Kidney epithelial cell (primary cell): ENCODE data around the gene GHR. TPM values are rescaled to one million over a fixed set of nuclear protein-coding genes. Genes with fewer than 3 reads are reported as not detected.

ENCODE experiments used
- DNase-seq: peaks from one replicate; pipeline ENCODE4 v3.0.0-alpha.2; 2010; ENCODE audit warnings: low read depth
- H3K27me3 ChIP-seq: 2 replicates; pipeline ENCODE4 v1.6.0; 2011; ENCODE audit warnings: low read length; ENCODE audit not compliant: control insufficient read depth, insufficient read depth
- H3K36me3 ChIP-seq: 2 replicates; pipeline ENCODE4 v1.5.1; 2011; ENCODE audit warnings: low read length; ENCODE audit not compliant: control insufficient read depth, insufficient read depth
- H3K4me3 ChIP-seq: 2 replicates; pipeline ENCODE4 v1.5.1; 2011; ENCODE audit warnings: low read depth, mild to moderate bottlenecking, control low read depth, low read length
- total RNA-seq: library from RNA; depleted of rRNA; stranded (reverse); fragments of >200 nt; gene quantifications from 2 replicates; pipeline ENCODE4 v1.2.3, GENCODE V29; 2015
- TF ChIP-seq, protein P1 (sequence below): IDR thresholded peaks from 2 replicates; pipeline ENCODE4 v1.5.1; 2011; ENCODE audit warnings: mild to moderate bottlenecking, moderate library complexity, low read length, control low read depth, inconsistent platforms; ENCODE audit not compliant: insufficient read depth, poor library complexity, severe bottlenecking

Gene GHR
- total RNA-seq, 1 donor from 2014 or later = 0.63 TPM

- Histone ChIP-seq H3K27me3 (no peaks in the 10 kb centered on the region), H3K36me3 (no peaks in the 10 kb centered on the region), H3K4me3 (no peak overlapping the region)
- DNase-seq = no peak
- TF ChIP-seq, protein P1, sequence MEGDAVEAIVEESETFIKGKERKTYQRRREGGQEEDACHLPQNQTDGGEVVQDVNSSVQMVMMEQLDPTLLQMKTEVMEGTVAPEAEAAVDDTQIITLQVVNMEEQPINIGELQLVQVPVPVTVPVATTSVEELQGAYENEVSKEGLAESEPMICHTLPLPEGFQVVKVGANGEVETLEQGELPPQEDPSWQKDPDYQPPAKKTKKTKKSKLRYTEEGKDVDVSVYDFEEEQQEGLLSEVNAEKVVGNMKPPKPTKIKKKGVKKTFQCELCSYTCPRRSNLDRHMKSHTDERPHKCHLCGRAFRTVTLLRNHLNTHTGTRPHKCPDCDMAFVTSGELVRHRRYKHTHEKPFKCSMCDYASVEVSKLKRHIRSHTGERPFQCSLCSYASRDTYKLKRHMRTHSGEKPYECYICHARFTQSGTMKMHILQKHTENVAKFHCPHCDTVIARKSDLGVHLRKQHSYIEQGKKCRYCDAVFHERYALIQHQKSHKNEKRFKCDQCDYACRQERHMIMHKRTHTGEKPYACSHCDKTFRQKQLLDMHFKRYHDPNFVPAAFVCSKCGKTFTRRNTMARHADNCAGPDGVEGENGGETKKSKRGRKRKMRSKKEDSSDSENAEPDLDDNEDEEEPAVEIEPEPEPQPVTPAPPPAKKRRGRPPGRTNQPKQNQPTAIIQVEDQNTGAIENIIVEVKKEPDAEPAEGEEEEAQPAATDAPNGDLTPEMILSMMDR = no peak
These were observed 209.2 kb downstream of the GHR start for GRCh38 chr5:42632354-42632900.

DNA sequence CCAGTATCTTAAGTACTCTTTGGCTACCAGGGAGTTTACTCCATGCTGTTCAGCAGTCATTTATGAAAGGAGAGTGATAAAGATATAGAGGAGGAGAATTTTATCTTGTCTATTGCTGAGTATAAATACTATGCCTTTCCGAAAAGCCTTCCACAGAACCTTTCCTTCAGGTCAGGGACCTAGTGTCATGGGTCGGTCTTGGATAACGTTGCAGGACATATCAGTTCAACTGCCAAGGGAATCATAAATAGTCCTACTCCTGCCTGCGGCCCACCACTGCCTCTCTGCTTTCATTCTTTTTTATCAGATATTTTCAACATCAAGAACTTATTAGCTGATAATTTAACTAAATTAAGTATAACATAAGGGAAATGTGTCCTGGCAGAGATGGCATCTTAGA lies 211.3 kb downstream of the GHR start:
- DNase-seq = no peak
- TF ChIP-seq, protein P1 = no peak
- H3K27me3 ChIP-seq = no peaks in the 10 kb centered on the region
- no peak overlapping the region for H3K4me3 ChIP-seq
- H3K36me3 ChIP-seq = no peaks in the 10 kb centered on the region

DNA sequence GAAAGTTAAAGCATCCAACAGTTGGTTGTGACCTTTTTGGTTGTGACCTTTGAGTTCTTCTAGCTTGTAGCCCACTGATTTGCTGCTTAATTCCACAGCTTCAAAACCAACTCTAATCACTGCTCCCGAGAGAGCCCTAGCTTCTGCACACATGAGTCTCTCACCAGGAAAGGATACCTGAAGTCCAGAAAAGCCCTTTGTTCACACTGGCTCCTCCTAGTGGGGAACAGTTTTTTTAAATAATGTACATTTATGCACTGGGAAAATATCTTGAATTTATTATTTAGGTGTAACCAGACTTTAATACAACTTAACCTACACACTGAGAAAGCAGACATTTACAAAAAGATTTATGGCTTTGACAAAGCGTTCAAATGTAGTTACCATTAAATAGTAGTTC lies 213.2 kb downstream of the GHR start:
- no peak overlapping the region for H3K4me3 ChIP-seq
- H3K36me3 ChIP-seq = no peaks in the 10 kb centered on the region
- TF ChIP-seq, protein P1 = peak; percentile 35
- H3K27me3 ChIP-seq = no peaks in the 10 kb centered on the region
- DNase-seq = no peak

- TF ChIP-seq, protein P1 = no peak
- no peak for DNase-seq
- Histone ChIP-seq H3K27me3 (no peaks in the 10 kb centered on the region), H3K4me3 (no peak overlapping the region), H3K36me3 (no peaks in the 10 kb centered on the region)
These were observed 213.7 kb downstream of the GHR start for GRCh38 chr5:42636946-42637345.

DNA sequence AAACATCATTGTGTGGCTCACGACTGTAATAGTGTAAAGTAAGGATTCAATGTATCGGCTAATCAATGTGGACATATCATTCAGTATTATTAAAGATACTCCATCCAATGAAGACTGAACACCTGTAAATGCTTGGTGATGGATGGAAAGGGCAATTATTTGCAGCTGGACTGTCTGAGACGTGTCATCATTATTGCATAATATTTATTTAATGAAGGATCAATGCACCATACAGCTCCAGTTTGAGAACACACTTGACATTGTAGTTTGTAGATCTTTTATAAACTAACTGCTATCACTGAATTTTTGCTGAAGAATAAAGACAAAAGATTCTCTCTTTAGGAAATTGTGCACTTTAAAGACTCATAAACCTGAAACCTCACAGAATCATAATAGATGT lies 215.7 kb downstream of the GHR start:
- H3K4me3 ChIP-seq = no peak overlapping the region
- DNase-seq = no peak
- H3K36me3 ChIP-seq = no peaks in the 10 kb centered on the region
- no peaks in the 10 kb centered on the region for H3K27me3 ChIP-seq
- TF ChIP-seq, protein P1 = no peak

GRCh38 chr5:42640835-42641234 lies 217.6 kb downstream of the GHR start:
- DNase-seq = no peak
- H3K4me3 ChIP-seq = no peak overlapping the region
- no peaks in the 10 kb centered on the region for H3K27me3 ChIP-seq
- TF ChIP-seq, protein P1 = no peak
- no peaks in the 10 kb centered on the region for H3K36me3 ChIP-seq
